Vagina (tissue), 2 donors: ENCODE results near the gene MYEOV. TPM values are rescaled to one million over a fixed set of nuclear protein-coding genes. Genes with fewer than 3 reads are reported as not detected.
A peak's percentile ranks its signal among the peaks of the same experiment; 100 is the strongest.

Source experiments
- DNase-seq, 2 donors: peaks; one replicate each; pipeline ENCODE4 v3.0.0-alpha.2; 2017; ENCODE audit errors: extremely low spot score in 2 of 2
- H3K27ac ChIP-seq: fragments of 200-600 bp; sonication (generic); one replicate; pipeline ENCODE4 v1.5.1; 2019
- H3K27me3 ChIP-seq: fragments of 200-600 bp; sonication (generic); one replicate; pipeline ENCODE4 v1.5.1; 2019
- H3K36me3 ChIP-seq, 2 donors: fragments of 200-600 bp; sonication (generic); one replicate each; pipeline ENCODE4 v1.5.1; 2017 to 2019
- H3K4me1 ChIP-seq: fragments of 200-600 bp; sonication (generic); one replicate; pipeline ENCODE4 v1.5.1; 2019
- H3K4me3 ChIP-seq, 2 donors: fragments of 200-600 bp; sonication (generic); 1 replicate in 1 of 2; 2 replicates in 1 of 2; pipeline ENCODE4 v1.5.1; 2016 to 2019
- H3K9me3 ChIP-seq: fragments of 200-600 bp; sonication (generic); one replicate; pipeline ENCODE4 v1.5.1; 2019
- CTCF ChIP-seq, 3 experiments: fragments of 450-650 bp in 2 of 3; fragments of 200-600 bp in 1 of 3; sonication (generic) in 1 of 3; IDR thresholded peaks; one replicate each; pipeline ENCODE4 v1.5.1; 2017 to 2019; ENCODE audit warnings: antibody characterized with exemption in 3 of 3, mild to moderate bottlenecking in 2 of 3, moderate library complexity in 2 of 3
- POLR2A ChIP-seq, 2 donors: fragments of 450-650 bp; IDR thresholded peaks; one replicate each; pipeline ENCODE4 v1.6.1; 2017; ENCODE audit warnings: antibody characterized with exemption in 2 of 2, mild to moderate bottlenecking in 2 of 2, moderate library complexity in 2 of 2
- POLR2AphosphoS5 ChIP-seq, 2 donors: sonication (generic); formaldehyde crosslinking; IDR thresholded peaks; one replicate each; pipeline ENCODE4 v1.9.0; 2017; ENCODE audit warnings: antibody characterized with exemption in 2 of 2, mild to moderate bottlenecking in 2 of 2, low read depth in 1 of 2; ENCODE audit not compliant: insufficient read depth in 1 of 2
- intact Hi-C: fragments of 100-400 bp; cut with DNase I; formaldehyde crosslinking; loops from one replicate; pipeline ENCODE4 v1.15.1; 2023
- total RNA-seq: library from RNA; depleted of rRNA; stranded (reverse); fragments of >200 nt; gene quantifications from one replicate; pipeline ENCODE4 v1.2.3, GENCODE V29; 2016

MYEOV gene
- total RNA-seq, 1 donor from 2014 or later = 13.3 TPM

- no peak for DNase-seq
- no peak overlapping the region for H3K4me3 ChIP-seq
- no peak for TF ChIP-seq CTCF (IDR thresholded peaks at IDR 0.05)
- TF ChIP-seq POLR2A (IDR thresholded peaks at IDR 0.05) = no peak
- no peak for TF ChIP-seq POLR2AphosphoS5 (IDR thresholded peaks at IDR 0.05; ENCODE audit: insufficient read depth in 1 of 2, low read depth in 1 of 2)
- H3K36me3 ChIP-seq = no peaks in the 10 kb centered on the region
- intact Hi-C loops = no loop called here
- peaks cover 5% of the 10 kb centered on the region for H3K4me1 ChIP-seq
- H3K9me3 ChIP-seq = no peaks in the 10 kb centered on the region
- no peaks in the 10 kb centered on the region for H3K27me3 ChIP-seq
- no peak overlapping the region for H3K27ac ChIP-seq
These were observed 44.4 kb upstream of the MYEOV start for GRCh38 chr11:69249311-69250185.

- DNase-seq = no peak
- no peaks in the 10 kb centered on the region for H3K36me3 ChIP-seq
- no peak overlapping the region for H3K4me3 ChIP-seq
- TF ChIP-seq POLR2A (IDR thresholded peaks at IDR 0.05) (no peak), POLR2AphosphoS5 (IDR thresholded peaks at IDR 0.05; ENCODE audit: insufficient read depth in 1 of 2, low read depth in 1 of 2) (no peak), CTCF (IDR thresholded peaks at IDR 0.05) (no peak)
- peaks cover 5% of the 10 kb centered on the region for H3K4me1 ChIP-seq
- H3K27me3 ChIP-seq = no peaks in the 10 kb centered on the region
- intact Hi-C loops = no loop called here
- no peak overlapping the region for H3K27ac ChIP-seq
- H3K9me3 ChIP-seq = no peaks in the 10 kb centered on the region
These were observed 43.5 kb upstream of the MYEOV start for GRCh38 chr11:69250186-69251056.

GRCh38 chr11:69251057-69251393, 42.9 kb upstream of the MYEOV start:
- Histone ChIP-seq H3K4me1 (peaks cover 5% of the 10 kb centered on the region), H3K27me3 (no peaks in the 10 kb centered on the region), H3K4me3 (no peak overlapping the region), H3K36me3 (no peaks in the 10 kb centered on the region), H3K27ac (no peak overlapping the region), H3K9me3 (no peaks in the 10 kb centered on the region)
- no peak for DNase-seq
- intact Hi-C loops = no loop called here
- TF ChIP-seq POLR2AphosphoS5 (IDR thresholded peaks at IDR 0.05; ENCODE audit: insufficient read depth in 1 of 2, low read depth in 1 of 2) (no peak), POLR2A (IDR thresholded peaks at IDR 0.05) (no peak)

GRCh38 chr11:69251639-69252489, 42.1 kb upstream of the MYEOV start:
- TF ChIP-seq POLR2AphosphoS5 (IDR thresholded peaks at IDR 0.05; ENCODE audit: insufficient read depth in 1 of 2, low read depth in 1 of 2) (no peak), CTCF (IDR thresholded peaks at IDR 0.05) (no peak), POLR2A (IDR thresholded peaks at IDR 0.05) (no peak)
- intact Hi-C loops = no loop called here
- H3K36me3 ChIP-seq = no peaks in the 10 kb centered on the region
- H3K9me3 ChIP-seq = no peaks in the 10 kb centered on the region
- H3K27me3 ChIP-seq = no peaks in the 10 kb centered on the region
- DNase-seq = no peak
- peak overlapping the region; percentile 3 for H3K27ac ChIP-seq
- H3K4me1 ChIP-seq = peaks cover 5% of the 10 kb centered on the region
- H3K4me3 ChIP-seq = no peak overlapping the region

- H3K36me3 ChIP-seq = no peaks in the 10 kb centered on the region
- no peak for TF ChIP-seq POLR2A (IDR thresholded peaks at IDR 0.05)
- no peak for TF ChIP-seq CTCF (IDR thresholded peaks at IDR 0.05)
- no peak for TF ChIP-seq POLR2AphosphoS5 (IDR thresholded peaks at IDR 0.05; ENCODE audit: insufficient read depth in 1 of 2, low read depth in 1 of 2)
- no peak for DNase-seq
- H3K4me1 ChIP-seq = peaks cover 5% of the 10 kb centered on the region
- no peaks in the 10 kb centered on the region for H3K9me3 ChIP-seq
- no peaks in the 10 kb centered on the region for H3K27me3 ChIP-seq
- H3K4me3 ChIP-seq = no peak overlapping the region
- intact Hi-C loops = no loop called here
- peak overlapping the region; percentile 3 for H3K27ac ChIP-seq
These were observed 41.5 kb upstream of the MYEOV start for GRCh38 chr11:69252490-69252837.
